H9 (cell line): Measurements from ENCODE around the gene NT5C2. TPM values are rescaled to one million over a fixed set of nuclear protein-coding genes. Genes with fewer than 3 reads are reported as not detected.
A peak's percentile ranks its signal among the peaks of the same experiment; 100 is the strongest.

Experiments
- DNase-seq: peaks from one replicate; pipeline ENCODE4 v3.0.0-alpha.2; 2017
- H2AFZ ChIP-seq: one replicate; pipeline ENCODE4 v1.6.1; 2013; ENCODE audit warnings: mild to moderate bottlenecking, low read length, control low read depth, moderate library complexity
- H2AK5ac ChIP-seq: 2 replicates; pipeline ENCODE4 v1.6.1; 2013; ENCODE audit warnings: low read length, control low read depth, mixed read lengths; ENCODE audit not compliant: insufficient read length
- H2BK120ac ChIP-seq: one replicate; pipeline ENCODE4 v1.6.1; 2013; ENCODE audit warnings: low read depth, mild to moderate bottlenecking, low read length, control low read depth, inconsistent platforms; ENCODE audit not compliant: poor library complexity, severe bottlenecking
- H2BK12ac ChIP-seq: 2 replicates; pipeline ENCODE4 v1.6.1; 2013; ENCODE audit warnings: low read length, control low read depth, mixed read lengths, low read depth; ENCODE audit not compliant: insufficient read length
- H2BK15ac ChIP-seq: 2 replicates; pipeline ENCODE4 v1.6.1; 2013; ENCODE audit warnings: low read depth, low read length, control low read depth
- H2BK20ac ChIP-seq: one replicate; pipeline ENCODE4 v1.6.1; 2013; ENCODE audit warnings: low read depth, mild to moderate bottlenecking, low read length, control low read depth, inconsistent platforms; ENCODE audit not compliant: poor library complexity, severe bottlenecking
- H2BK5ac ChIP-seq: 2 replicates; pipeline ENCODE4 v1.6.1; 2013; ENCODE audit warnings: low read length, control low read depth, mixed read lengths; ENCODE audit not compliant: insufficient read length
- H3K14ac ChIP-seq: 2 replicates; pipeline ENCODE4 v1.6.1; 2013; ENCODE audit warnings: low read length, control low read depth; ENCODE audit not compliant: insufficient read depth
- H3K18ac ChIP-seq: 2 replicates; pipeline ENCODE4 v1.6.1; 2013; ENCODE audit warnings: low read depth, mild to moderate bottlenecking, mixed read lengths, low read length, control low read depth; ENCODE audit not compliant: insufficient read length
- H3K23ac ChIP-seq: 2 replicates; pipeline ENCODE4 v1.6.1; 2013; ENCODE audit warnings: low read length, control low read depth, mixed read lengths, low read depth; ENCODE audit not compliant: insufficient read length
- H3K23me2 ChIP-seq: 2 replicates; pipeline ENCODE4 v1.6.1; 2013; ENCODE audit warnings: low read depth, mild to moderate bottlenecking, mixed read lengths, low read length, control low read depth; ENCODE audit not compliant: insufficient read length, poor library complexity, severe bottlenecking
- H3K27ac ChIP-seq: 2 replicates; pipeline ENCODE4 v1.5.1; 2013; ENCODE audit warnings: low read length, control low read depth, mixed read lengths, low read depth; ENCODE audit not compliant: insufficient read length
- H3K27me3 ChIP-seq: 2 replicates; pipeline ENCODE4 v1.6.1; 2013; ENCODE audit warnings: low read length, control low read depth, inconsistent platforms; ENCODE audit not compliant: insufficient read depth
- H3K4ac ChIP-seq: 2 replicates; pipeline ENCODE4 v1.6.1; 2013; ENCODE audit warnings: low read depth, mild to moderate bottlenecking, control low read depth, inconsistent platforms, low read length, moderate library complexity
- H3K4me1 ChIP-seq: 2 replicates; pipeline ENCODE4 v1.6.1; 2013; ENCODE audit warnings: low read length, control low read depth, inconsistent platforms; ENCODE audit not compliant: insufficient read depth
- H3K4me2 ChIP-seq: 2 replicates; pipeline ENCODE4 v1.6.1; 2013; ENCODE audit warnings: low read length, control low read depth, mixed read lengths; ENCODE audit not compliant: insufficient read length, insufficient read depth
- H3K56ac ChIP-seq: 2 replicates; pipeline ENCODE4 v1.6.1; 2013; ENCODE audit warnings: low read depth, mild to moderate bottlenecking, mixed read lengths, low read length, control low read depth; ENCODE audit not compliant: insufficient read length
- H3K79me1 ChIP-seq: 2 replicates; pipeline ENCODE4 v1.6.1; 2013; ENCODE audit warnings: low read depth, mild to moderate bottlenecking, moderate library complexity, low read length, control low read depth, inconsistent platforms; ENCODE audit not compliant: insufficient read depth, poor library complexity, severe bottlenecking
- H3K79me2 ChIP-seq: 2 replicates; pipeline ENCODE4 v1.6.1; 2013; ENCODE audit warnings: low read length, control low read depth, inconsistent platforms; ENCODE audit not compliant: insufficient read depth
- H3K9ac ChIP-seq: 2 replicates; pipeline ENCODE4 v1.6.1; 2013; ENCODE audit warnings: low read length, control low read depth, mixed read lengths; ENCODE audit not compliant: insufficient read length; ENCODE audit errors: extremely low read depth
- H3K9me3 ChIP-seq: one replicate; pipeline ENCODE4 v1.6.1; 2013; ENCODE audit warnings: low read depth, low read length, inconsistent platforms; ENCODE audit not compliant: control insufficient read depth
- H3T11ph ChIP-seq: one replicate; pipeline ENCODE4 v1.6.1; 2013; ENCODE audit warnings: mild to moderate bottlenecking, low read length, control low read depth, inconsistent platforms
- H4K20me1 ChIP-seq: one replicate; pipeline ENCODE4 v1.6.1; 2013; ENCODE audit not compliant: control insufficient read depth, insufficient read length, insufficient read depth
- H4K5ac ChIP-seq: 2 replicates; pipeline ENCODE4 v1.6.1; 2013; ENCODE audit warnings: low read depth, mild to moderate bottlenecking, mixed read lengths, low read length, control low read depth; ENCODE audit not compliant: insufficient read length
- H4K8ac ChIP-seq: replicated peaks from 2 replicates; pipeline ENCODE4 v1.6.1; 2013; ENCODE audit warnings: low read length, control low read depth, mixed read lengths, low read depth; ENCODE audit not compliant: insufficient read length
- H4K91ac ChIP-seq: 2 replicates; pipeline ENCODE4 v1.6.1; 2013; ENCODE audit warnings: low read depth, mild to moderate bottlenecking, moderate library complexity, mixed read lengths, low read length, control low read depth; ENCODE audit not compliant: insufficient read length
- H3K27ac Mint-ChIP-seq, 3 experiments: 2 replicates in 2 of 3; 3 replicates in 1 of 3; pipeline ENCODE4 v1.8.0; 2020 to 2021; ENCODE audit warnings: mixed read lengths in 3 of 3, mild to moderate bottlenecking in 1 of 3, moderate library complexity in 1 of 3
- H3K27me3 Mint-ChIP-seq: 2 replicates; pipeline ENCODE4 v1.8.0; 2021; ENCODE audit warnings: low read depth, mild to moderate bottlenecking, moderate library complexity, mixed read lengths
- H3K36me3 Mint-ChIP-seq, 3 experiments: 2 replicates in 2 of 3; 3 replicates in 1 of 3; pipeline ENCODE4 v1.8.0; 2020 to 2021; ENCODE audit warnings: low read depth in 3 of 3, mixed read lengths in 3 of 3; ENCODE audit not compliant: insufficient read depth in 1 of 3
- H3K4me1 Mint-ChIP-seq, 2 experiments: 2 replicates each; pipeline ENCODE4 v1.8.0; 2020; ENCODE audit warnings: mixed read lengths in 2 of 2
- H3K4me3 Mint-ChIP-seq, 2 experiments: 2 replicates in 1 of 2; 3 replicates in 1 of 2; pipeline ENCODE4 v1.8.0; 2020 to 2021; ENCODE audit warnings: mild to moderate bottlenecking in 2 of 2, mixed read lengths in 2 of 2, moderate library complexity in 1 of 2
- H3K9me3 Mint-ChIP-seq, 2 experiments: 2 replicates in 1 of 2; 3 replicates in 1 of 2; pipeline ENCODE4 v1.8.0; 2020; ENCODE audit warnings: mild to moderate bottlenecking in 2 of 2, mixed read lengths in 2 of 2, moderate library complexity in 1 of 2
- CTCF ChIP-seq: fragments of 200-600 bp; sonication (generic); conservative IDR thresholded peaks from 3 replicates; pipeline ENCODE4 v1.8.0; 2021; ENCODE audit warnings: antibody characterized with exemption, mild to moderate bottlenecking
- WGBS: extraction: QIAGEN DNeasy Blood & Tissue Kit; methylation state at CpG from one replicate; pipeline ENCODE4 v1.1.7; 2013; ENCODE audit warnings: missing lambda C conversion rate, low lambda C conversion rate, mixed read lengths; ENCODE audit not compliant: insufficient read length; ENCODE audit errors: extremely low coverage; 5-methylcytosine and 5-hydroxymethylcytosine counted together
- total RNA-seq: library from RNA; stranded (reverse); gene quantifications from 2 replicates; pipeline ENCODE4 v1.2.1, GENCODE V29; 2021

NT5C2 gene
- total RNA-seq, 1 experiment from 2014 or later, result 69.6 TPM

GRCh38 chr10:103102195-103102594, 90.9 kb downstream of the NT5C2 start:
- Histone ChIP-seq H3K4me2 (no peak overlapping the region), H3K4ac (no peak overlapping the region), H4K8ac (no peak overlapping the region), H2AFZ (no peak overlapping the region), H3K9me3 (no peaks in the 10 kb centered on the region), H3K14ac (no peak overlapping the region), H3K56ac (no peak overlapping the region), H2BK20ac (no peak overlapping the region), H3K79me1 (no peaks in the 10 kb centered on the region), H2BK15ac (no peak overlapping the region), H3K27me3 (no peaks in the 10 kb centered on the region), H2AK5ac (no peak overlapping the region), H4K20me1 (no peaks in the 10 kb centered on the region), H3K79me2 (no peaks in the 10 kb centered on the region), H2BK120ac (no peak overlapping the region), H3K18ac (no peak overlapping the region), H3T11ph (no peak overlapping the region), H2BK5ac (no peak overlapping the region), H3K23me2 (no peaks in the 10 kb centered on the region), H3K9ac (no peak overlapping the region), H4K5ac (no peak overlapping the region), H3K4me1 (peaks cover 4% of the 10 kb centered on the region), H3K27ac (no peak overlapping the region), H4K91ac (no peak overlapping the region), H3K23ac (no peak overlapping the region), H2BK12ac (no peak overlapping the region)
- H3K27me3 Mint-ChIP-seq, result no peaks in the 10 kb centered on the region
- TF ChIP-seq CTCF, result no peak
- no peak for DNase-seq
- peaks cover 13 to 15% of the 10 kb centered on the region in 2 experiments for H3K4me1 Mint-ChIP-seq
- H3K36me3 Mint-ChIP-seq, result peaks cover 2 to 36% (median 16%) of the 10 kb centered on the region in 3 experiments; a peak in 4 of 7 replicates
- H3K4me3 Mint-ChIP-seq, result no peak overlapping the region
- H3K27ac Mint-ChIP-seq, result peak overlapping the region in 1 of 3 experiments; percentile 92; a peak in 3 of 7 replicates
- WGBS, result no CpG with 5 or more reads among the region's 3 CpGs
- no peaks in the 10 kb centered on the region for H3K9me3 Mint-ChIP-seq
